HepG2 (cell line): ENCODE data around the gene MSI2. TPM values are rescaled to one million over a fixed set of nuclear protein-coding genes. Genes with fewer than 3 reads are reported as not detected.

ENCODE experiments used
- ERF ChIP-seq: IDR thresholded peaks from 2 replicates; pipeline ENCODE4 v1.6.1; 2018; ENCODE audit warnings: missing biosample characterization, missing genetic modification reagents
- PAX8 ChIP-seq: sonication (generic); formaldehyde crosslinking; IDR thresholded peaks from 2 replicates; pipeline ENCODE4 v1.8.0; 2022; ENCODE audit warnings: mild to moderate bottlenecking, missing genetic modification reagents, borderline replicate concordance
- SMARCE1 ChIP-seq: fragments of 450-650 bp; IDR thresholded peaks from 2 replicates; pipeline ENCODE4 v1.6.1; 2017; ENCODE audit warnings: borderline replicate concordance
- SOX13 ChIP-seq, 3 experiments: fragments of 450-650 bp in 1 of 3; sonication (generic) in 1 of 3; formaldehyde crosslinking in 1 of 3; IDR thresholded peaks in 2 of 3; conservative IDR thresholded peaks in 1 of 3; 2 replicates each; pipeline versions ENCODE4 v1.5.0 to v1.6.1; 2016 to 2020; ENCODE audit warnings: antibody characterized with exemption in 1 of 3, mild to moderate bottlenecking in 1 of 3, missing compliant biosample characterization in 1 of 3, missing genetic modification reagents in 1 of 3, moderate library complexity in 1 of 3
- TBX2 ChIP-seq: sonication (generic); formaldehyde crosslinking; IDR thresholded peaks from 2 replicates; pipeline ENCODE4 v1.5.0; 2020; ENCODE audit warnings: missing genetic modification reagents, mild to moderate bottlenecking, borderline replicate concordance
- ZNF121 ChIP-seq: sonication (generic); formaldehyde crosslinking; IDR thresholded peaks from 2 replicates; pipeline ENCODE4 v1.5.0; 2020; ENCODE audit warnings: mild to moderate bottlenecking, missing genetic modification reagents
- ZNF383 ChIP-seq: sonication (generic); formaldehyde crosslinking; IDR thresholded peaks from 2 replicates; pipeline ENCODE4 v1.4.0; 2020; ENCODE audit warnings: missing genetic modification reagents, mild to moderate bottlenecking, borderline replicate concordance
- ZNF484 ChIP-seq: sonication (generic); formaldehyde crosslinking; IDR thresholded peaks from 2 replicates; pipeline ENCODE4 v1.5.1; 2020; ENCODE audit warnings: mild to moderate bottlenecking, low read depth, missing genetic modification reagents, borderline replicate concordance
- ZNF563 ChIP-seq: sonication (generic); formaldehyde crosslinking; IDR thresholded peaks from 2 replicates; pipeline ENCODE4 v1.8.0; 2022; ENCODE audit warnings: mild to moderate bottlenecking, moderate library complexity, missing genetic modification reagents
- ZNF570 ChIP-seq: sonication (generic); formaldehyde crosslinking; IDR thresholded peaks from 2 replicates; pipeline ENCODE4 v1.4.0; 2020; ENCODE audit warnings: mild to moderate bottlenecking, missing genetic modification reagents, borderline replicate concordance
- ZNF720 ChIP-seq: sonication (generic); formaldehyde crosslinking; IDR thresholded peaks from 2 replicates; pipeline ENCODE4 v1.4.0; 2020; ENCODE audit warnings: missing genetic modification reagents
- ZNF788 ChIP-seq: sonication (generic); formaldehyde crosslinking; IDR thresholded peaks from 2 replicates; pipeline ENCODE4 v1.5.0; 2020; ENCODE audit warnings: mild to moderate bottlenecking, missing genetic modification reagents, borderline replicate concordance
- polyA plus RNA-seq, 8 experiments: library from polyadenylated mRNA; depleted of rRNA in 3 of 8; stranded (reverse) in 7 of 8; unstranded in 1 of 8; fragments of >200 nt; fragmentation: Illumina TruSeq in 4 of 8; extraction: Trizol in 4 of 8; gene quantifications; 2 replicates each; pipeline versions ENCODE4 v1.2.1 to v1.2.3, GENCODE V29; 2011 to 2016; ENCODE audit warnings: low read depth in 4 of 8, missing spikeins in 1 of 8, mixed read lengths in 1 of 8; ENCODE audit not compliant: insufficient read depth in 1 of 8
- total RNA-seq, 5 experiments: library from RNA; depleted of rRNA; stranded (reverse); fragments of >200 nt; fragmentation: Illumina TruSeq; extraction: Trizol; gene quantifications; 2 replicates each; pipeline ENCODE4 v1.2.3, GENCODE V29; 2016; ENCODE audit warnings: low read depth in 1 of 5
- TF ChIP-seq, protein P1 (sequence below): sonication (generic); formaldehyde crosslinking; IDR thresholded peaks from 2 replicates; pipeline ENCODE4 v1.4.0; 2020; ENCODE audit warnings: missing genetic modification reagents, borderline replicate concordance
- TF ChIP-seq, protein P2 (sequence below): sonication (generic); formaldehyde crosslinking; IDR thresholded peaks from 2 replicates; pipeline ENCODE4 v1.4.0; 2020; ENCODE audit warnings: missing genetic modification reagents
- TF ChIP-seq, protein P3 (sequence below): sonication (generic); formaldehyde crosslinking; conservative IDR thresholded peaks from 2 replicates; pipeline ENCODE4 v1.5.0; 2020; ENCODE audit warnings: missing genetic modification reagents
- TF ChIP-seq, protein P4 (sequence below): sonication (generic); formaldehyde crosslinking; IDR thresholded peaks from 2 replicates; pipeline ENCODE4 v1.5.0; 2020; ENCODE audit warnings: missing genetic modification reagents
- TF ChIP-seq, protein P5 (sequence below): sonication (generic); formaldehyde crosslinking; IDR thresholded peaks from 2 replicates; pipeline ENCODE4 v1.5.1; 2020; ENCODE audit warnings: missing genetic modification reagents, mild to moderate bottlenecking, borderline replicate concordance

MSI2 gene
- total and polyA plus RNA-seq, 2 of the 13 experiments (the other 11 are each of a cell fraction or from before 2014, with no cell fraction given) = 77.5 to 78.4 TPM

DNA sequence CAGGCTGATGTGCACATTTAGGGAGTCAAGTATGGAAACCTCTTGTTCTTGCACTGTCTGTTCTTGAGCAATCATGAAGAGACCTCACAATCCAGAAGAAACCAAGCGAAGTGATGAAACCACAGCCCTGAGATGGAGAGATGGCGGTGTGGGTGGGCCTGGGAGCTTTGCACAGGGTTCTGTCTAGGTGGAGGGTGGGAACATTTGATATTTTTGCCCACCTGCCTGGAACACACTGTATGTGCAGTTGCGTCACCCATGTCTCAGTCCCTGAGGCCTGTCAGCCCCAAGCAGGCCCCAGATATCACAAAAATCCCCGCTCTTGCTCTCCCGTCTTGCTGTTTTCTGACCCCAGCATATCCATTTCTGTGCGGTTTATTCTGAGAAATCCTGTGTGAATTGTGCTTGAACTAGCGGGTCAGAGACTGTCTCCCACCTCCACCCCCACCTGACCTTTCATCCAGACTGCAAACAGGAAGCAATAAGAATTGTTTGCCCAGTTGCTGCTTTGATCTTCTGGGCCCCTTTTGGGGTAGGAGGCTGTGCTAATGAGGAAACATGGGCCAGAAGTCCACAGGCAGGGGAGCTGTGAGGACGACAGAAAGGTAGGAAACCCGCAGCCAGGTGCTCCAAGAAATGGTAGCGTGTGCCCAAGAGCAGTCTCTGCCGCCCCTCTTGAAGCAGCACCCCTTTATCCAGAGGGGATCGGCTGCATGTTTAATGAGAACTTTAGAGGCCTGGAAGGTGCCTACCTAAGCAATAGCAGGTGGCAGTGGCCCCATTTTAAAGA lies 304.9 kb downstream of the MSI2 start (continued):
- TF ChIP-seq, protein P1, sequence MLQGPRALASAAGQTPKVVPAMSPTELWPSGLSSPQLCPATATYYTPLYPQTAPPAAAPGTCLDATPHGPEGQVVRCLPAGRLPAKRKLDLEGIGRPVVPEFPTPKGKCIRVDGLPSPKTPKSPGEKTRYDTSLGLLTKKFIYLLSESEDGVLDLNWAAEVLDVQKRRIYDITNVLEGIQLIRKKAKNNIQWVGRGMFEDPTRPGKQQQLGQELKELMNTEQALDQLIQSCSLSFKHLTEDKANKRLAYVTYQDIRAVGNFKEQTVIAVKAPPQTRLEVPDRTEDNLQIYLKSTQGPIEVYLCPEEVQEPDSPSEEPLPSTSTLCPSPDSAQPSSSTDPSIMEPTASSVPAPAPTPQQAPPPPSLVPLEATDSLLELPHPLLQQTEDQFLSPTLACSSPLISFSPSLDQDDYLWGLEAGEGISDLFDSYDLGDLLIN = no peak
- TF ChIP-seq ZNF570 (no peak), ZNF788 (CRISPR knock-in tag) (peak; percentile 99), ZNF383 (CRISPR knock-in tag) (peak; percentile 86; the same call in 1 of the 2 replicates), ZNF563 (peak; percentile 95), SOX13 (IDR thresholded peaks at IDR 0.05) (peak; percentile 97), SOX13 (CRISPR knock-in tag; conservative IDR thresholded peaks at IDR 0.05 in 1 of 2, IDR thresholded peaks at IDR 0.05 in 1 of 2) (peak in 1 of 2 experiments; percentile 99; a peak in 2 of 4 replicates), TBX2 (peak; percentile 100), ZNF720 (no peak), SMARCE1 (no peak), PAX8 (CRISPR knock-in tag) (0 out of 2 replicates have a peak, but pooled peaks have one; percentile 33), ERF (peak; percentile 100), ZNF484 (CRISPR knock-in tag) (no peak; the same call in 1 of the 2 replicates), ZNF121 (CRISPR knock-in tag) (no peak)
- TF ChIP-seq, protein P2, sequence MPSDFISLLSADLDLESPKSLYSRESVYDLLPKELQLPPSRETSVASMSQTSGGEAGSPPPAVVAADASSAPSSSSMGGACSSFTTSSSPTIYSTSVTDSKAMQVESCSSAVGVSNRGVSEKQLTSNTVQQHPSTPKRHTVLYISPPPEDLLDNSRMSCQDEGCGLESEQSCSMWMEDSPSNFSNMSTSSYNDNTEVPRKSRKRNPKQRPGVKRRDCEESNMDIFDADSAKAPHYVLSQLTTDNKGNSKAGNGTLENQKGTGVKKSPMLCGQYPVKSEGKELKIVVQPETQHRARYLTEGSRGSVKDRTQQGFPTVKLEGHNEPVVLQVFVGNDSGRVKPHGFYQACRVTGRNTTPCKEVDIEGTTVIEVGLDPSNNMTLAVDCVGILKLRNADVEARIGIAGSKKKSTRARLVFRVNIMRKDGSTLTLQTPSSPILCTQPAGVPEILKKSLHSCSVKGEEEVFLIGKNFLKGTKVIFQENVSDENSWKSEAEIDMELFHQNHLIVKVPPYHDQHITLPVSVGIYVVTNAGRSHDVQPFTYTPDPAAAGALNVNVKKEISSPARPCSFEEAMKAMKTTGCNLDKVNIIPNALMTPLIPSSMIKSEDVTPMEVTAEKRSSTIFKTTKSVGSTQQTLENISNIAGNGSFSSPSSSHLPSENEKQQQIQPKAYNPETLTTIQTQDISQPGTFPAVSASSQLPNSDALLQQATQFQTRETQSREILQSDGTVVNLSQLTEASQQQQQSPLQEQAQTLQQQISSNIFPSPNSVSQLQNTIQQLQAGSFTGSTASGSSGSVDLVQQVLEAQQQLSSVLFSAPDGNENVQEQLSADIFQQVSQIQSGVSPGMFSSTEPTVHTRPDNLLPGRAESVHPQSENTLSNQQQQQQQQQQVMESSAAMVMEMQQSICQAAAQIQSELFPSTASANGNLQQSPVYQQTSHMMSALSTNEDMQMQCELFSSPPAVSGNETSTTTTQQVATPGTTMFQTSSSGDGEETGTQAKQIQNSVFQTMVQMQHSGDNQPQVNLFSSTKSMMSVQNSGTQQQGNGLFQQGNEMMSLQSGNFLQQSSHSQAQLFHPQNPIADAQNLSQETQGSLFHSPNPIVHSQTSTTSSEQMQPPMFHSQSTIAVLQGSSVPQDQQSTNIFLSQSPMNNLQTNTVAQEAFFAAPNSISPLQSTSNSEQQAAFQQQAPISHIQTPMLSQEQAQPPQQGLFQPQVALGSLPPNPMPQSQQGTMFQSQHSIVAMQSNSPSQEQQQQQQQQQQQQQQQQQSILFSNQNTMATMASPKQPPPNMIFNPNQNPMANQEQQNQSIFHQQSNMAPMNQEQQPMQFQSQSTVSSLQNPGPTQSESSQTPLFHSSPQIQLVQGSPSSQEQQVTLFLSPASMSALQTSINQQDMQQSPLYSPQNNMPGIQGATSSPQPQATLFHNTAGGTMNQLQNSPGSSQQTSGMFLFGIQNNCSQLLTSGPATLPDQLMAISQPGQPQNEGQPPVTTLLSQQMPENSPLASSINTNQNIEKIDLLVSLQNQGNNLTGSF (CRISPR knock-in tag) = 0 out of 2 replicates have a peak, but pooled peaks have one; percentile 54
- TF ChIP-seq, protein P3, sequence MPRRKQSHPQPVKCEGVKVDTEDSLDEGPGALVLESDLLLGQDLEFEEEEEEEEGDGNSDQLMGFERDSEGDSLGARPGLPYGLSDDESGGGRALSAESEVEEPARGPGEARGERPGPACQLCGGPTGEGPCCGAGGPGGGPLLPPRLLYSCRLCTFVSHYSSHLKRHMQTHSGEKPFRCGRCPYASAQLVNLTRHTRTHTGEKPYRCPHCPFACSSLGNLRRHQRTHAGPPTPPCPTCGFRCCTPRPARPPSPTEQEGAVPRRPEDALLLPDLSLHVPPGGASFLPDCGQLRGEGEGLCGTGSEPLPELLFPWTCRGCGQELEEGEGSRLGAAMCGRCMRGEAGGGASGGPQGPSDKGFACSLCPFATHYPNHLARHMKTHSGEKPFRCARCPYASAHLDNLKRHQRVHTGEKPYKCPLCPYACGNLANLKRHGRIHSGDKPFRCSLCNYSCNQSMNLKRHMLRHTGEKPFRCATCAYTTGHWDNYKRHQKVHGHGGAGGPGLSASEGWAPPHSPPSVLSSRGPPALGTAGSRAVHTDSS (CRISPR knock-in tag) = peak; percentile 81; the same call in 1 of the 2 replicates
- TF ChIP-seq, protein P4, sequence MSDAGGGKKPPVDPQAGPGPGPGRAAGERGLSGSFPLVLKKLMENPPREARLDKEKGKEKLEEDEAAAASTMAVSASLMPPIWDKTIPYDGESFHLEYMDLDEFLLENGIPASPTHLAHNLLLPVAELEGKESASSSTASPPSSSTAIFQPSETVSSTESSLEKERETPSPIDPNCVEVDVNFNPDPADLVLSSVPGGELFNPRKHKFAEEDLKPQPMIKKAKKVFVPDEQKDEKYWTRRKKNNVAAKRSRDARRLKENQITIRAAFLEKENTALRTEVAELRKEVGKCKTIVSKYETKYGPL = peak; percentile 79
- TF ChIP-seq, protein P5, sequence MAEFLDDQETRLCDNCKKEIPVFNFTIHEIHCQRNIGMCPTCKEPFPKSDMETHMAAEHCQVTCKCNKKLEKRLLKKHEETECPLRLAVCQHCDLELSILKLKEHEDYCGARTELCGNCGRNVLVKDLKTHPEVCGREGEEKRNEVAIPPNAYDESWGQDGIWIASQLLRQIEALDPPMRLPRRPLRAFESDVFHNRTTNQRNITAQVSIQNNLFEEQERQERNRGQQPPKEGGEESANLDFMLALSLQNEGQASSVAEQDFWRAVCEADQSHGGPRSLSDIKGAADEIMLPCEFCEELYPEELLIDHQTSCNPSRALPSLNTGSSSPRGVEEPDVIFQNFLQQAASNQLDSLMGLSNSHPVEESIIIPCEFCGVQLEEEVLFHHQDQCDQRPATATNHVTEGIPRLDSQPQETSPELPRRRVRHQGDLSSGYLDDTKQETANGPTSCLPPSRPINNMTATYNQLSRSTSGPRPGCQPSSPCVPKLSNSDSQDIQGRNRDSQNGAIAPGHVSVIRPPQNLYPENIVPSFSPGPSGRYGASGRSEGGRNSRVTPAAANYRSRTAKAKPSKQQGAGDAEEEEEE (CRISPR knock-in tag) = no peak
